Right renal cortex interstitium (tissue), 3 donors: Measurements from ENCODE around the gene TENM3. TPM values are rescaled to one million over a fixed set of nuclear protein-coding genes. Genes with fewer than 3 reads are reported as not detected.

Source experiments
- DNase-seq, 3 donors: peaks; one replicate each; pipeline ENCODE4 v3.0.0-alpha.2; 2013; ENCODE audit warnings: low read depth in 3 of 3, low spot score in 2 of 3
- polyA plus RNA-seq, 3 donors: library from polyadenylated mRNA; unstranded; fragments of 120-200 nt; gene quantifications; one replicate each; pipeline ENCODE4 v1.2.1, GENCODE V29; 2013; ENCODE audit not compliant: insufficient read length in 3 of 3

The TENM3 gene
- polyA plus RNA-seq, 3 donors: 16.0 to 18.1 (median 17.7) TPM

GRCh38 chr4:182749667-182750167 lies 506.5 kb downstream of the TENM3 start:
- no peak for DNase-seq

DNA sequence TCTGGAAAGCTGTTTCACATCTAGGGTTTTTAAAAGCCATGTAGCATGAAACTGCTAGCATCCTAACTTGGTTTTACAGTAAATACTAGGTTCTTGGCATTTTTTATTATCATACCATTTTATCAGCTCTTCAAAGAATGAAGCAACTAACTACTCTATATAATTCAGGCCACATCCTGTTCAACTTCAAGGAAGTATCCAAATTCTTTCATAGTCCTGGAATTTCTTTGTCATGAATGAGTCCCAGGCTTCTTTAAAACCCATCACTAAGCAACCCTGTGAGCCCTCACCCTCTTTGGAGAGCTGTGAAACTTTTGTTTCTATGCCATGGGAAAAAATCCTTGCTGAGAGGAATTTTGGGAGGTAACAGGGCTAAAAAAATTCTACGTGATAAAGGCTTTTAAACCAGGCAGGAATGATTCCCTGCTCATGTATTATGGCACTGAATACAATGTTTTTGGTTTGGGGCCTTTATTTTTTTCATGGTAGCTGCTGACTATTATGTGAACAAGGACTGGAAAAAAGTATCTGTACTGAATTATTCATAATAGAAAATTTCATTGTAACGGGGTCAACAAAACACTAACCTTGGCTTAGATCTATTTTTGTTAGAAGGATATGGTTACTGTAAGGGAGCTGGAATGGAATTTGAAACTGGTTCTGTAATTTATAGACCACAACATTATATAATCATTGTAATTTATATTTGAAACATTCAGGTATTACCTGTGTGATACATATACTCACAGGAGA lies 509.1 kb downstream of the TENM3 start:
- DNase-seq: no peak

DNA sequence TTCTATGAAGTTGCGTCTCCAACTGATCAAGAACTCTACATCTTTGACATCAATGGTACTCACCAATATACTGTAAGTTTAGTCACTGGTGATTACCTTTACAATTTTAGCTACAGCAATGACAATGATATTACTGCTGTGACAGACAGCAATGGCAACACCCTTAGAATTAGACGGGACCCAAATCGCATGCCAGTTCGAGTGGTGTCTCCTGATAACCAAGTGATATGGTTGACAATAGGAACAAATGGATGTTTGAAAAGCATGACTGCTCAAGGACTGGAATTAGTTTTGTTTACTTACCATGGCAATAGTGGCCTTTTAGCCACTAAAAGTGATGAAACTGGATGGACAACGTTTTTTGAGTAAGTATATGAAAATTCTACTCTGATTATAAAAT lies 511.7 kb downstream of the TENM3 start:
- no peak for DNase-seq

GRCh38 chr4:182756161-182756690 lies 513.0 kb downstream of the TENM3 start:
- DNase-seq: no peak

- DNase-seq: no peak
These were observed 515.1 kb downstream of the TENM3 start for GRCh38 chr4:182758273-182758672.

GRCh38 chr4:182760551-182761043 lies 517.4 kb downstream of the TENM3 start:
- DNase-seq: no peak

DNA sequence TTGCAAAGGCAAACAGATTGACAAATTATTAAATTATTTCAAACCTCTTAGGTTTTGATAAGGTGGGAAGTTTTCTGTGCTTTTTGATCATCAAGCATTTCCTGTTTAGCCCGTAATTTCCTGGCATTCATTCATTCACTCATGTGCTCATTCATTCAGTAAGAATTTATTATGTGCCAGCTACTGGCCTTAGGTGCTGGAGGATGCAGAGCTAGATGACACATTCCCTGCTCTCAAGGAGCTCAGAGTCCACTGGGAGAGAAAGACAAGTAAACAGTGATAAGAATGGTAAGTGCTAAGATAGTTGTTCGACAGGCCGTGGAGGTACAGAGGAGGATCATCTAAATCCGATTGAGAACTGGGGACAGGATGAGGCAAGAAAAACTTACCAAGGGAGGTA lies 520.9 kb downstream of the TENM3 start:
- DNase-seq: no peak

GRCh38 chr4:182764642-182765041 lies 521.4 kb downstream of the TENM3 start:
- no peak for DNase-seq

DNA sequence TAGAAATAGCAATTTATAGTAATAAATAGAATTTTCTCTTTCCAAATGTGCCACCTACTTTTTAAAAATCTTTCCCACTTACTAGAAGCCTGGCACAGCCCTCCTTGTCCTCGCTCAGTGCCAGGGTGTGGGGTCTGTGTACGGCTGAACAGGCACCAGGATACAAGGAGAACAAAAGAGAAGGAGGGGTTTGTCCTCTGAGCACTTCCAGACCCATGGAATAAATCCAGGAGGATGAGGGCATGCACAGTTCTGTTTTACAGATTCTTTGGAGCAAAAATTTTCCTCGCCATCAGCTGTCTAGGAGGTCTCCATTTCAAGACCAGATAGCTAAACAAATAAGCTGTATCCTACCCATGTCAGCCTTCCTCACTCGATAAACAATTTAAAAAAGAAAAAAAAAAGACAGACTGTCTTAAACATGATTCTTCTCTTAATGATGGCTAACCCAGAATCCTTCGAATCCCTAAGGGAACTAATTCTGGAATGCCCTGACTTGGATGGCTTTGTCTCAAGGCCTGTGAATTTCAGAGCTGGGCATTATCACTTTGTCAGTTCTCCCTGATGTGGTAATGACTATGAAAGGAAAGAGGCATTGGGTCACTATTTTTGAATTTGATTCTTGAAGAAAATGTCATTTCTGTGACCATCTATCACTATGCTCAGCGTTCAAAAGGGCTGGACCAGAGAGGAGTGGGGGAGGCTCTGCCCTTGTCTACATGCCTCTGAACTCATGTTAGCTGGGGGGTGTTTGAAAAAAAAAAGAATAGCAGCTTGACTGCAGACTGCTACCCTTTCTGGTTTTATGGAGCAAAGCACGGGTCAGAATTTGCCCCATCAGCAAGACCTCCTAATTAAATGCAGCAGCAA lies 523.0 kb downstream of the TENM3 start:
- DNase-seq: no peak

- DNase-seq: no peak
These were observed 523.7 kb downstream of the TENM3 start for GRCh38 chr4:182766857-182767250.

GRCh38 chr4:182768838-182769237 lies 525.6 kb downstream of the TENM3 start:
- no peak for DNase-seq

DNA sequence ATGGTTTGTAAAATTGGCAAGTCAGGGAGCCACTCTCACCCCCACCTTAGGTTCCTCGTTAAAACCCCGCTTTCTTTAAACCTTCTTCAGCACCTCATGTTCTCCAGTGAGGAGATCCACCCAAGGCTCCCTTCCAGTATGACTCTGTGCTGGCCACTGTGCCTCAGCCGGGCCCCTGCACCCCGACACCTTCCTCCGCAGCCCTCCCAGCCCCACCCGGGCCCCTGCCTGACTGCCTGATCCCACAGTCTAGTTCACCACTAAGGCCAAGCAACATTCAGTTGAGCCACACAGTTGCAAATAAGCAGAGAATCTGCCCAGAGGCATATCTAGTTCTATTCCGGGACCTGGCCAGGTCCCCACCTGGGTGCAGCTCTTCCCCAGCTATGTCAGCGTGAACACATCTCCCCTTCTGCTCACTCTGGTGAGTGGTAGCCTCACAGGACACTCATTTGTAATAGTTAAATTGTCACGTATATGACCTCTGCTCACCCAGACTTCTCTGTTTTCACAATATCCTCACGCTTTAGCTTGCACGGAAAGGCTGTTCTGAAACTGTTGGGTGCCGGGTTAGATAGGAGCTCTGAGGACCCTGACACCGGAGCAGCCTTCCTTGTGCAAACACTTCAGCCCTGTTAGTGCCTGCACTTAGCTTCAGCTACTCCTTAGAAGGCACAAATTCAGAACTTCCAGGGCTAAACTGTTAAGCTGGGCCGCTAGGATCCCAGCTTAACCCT lies 527.2 kb downstream of the TENM3 start:
- DNase-seq: no peak

GRCh38 chr4:182770996-182771514 lies 527.9 kb downstream of the TENM3 start:
- DNase-seq: no peak

DNA sequence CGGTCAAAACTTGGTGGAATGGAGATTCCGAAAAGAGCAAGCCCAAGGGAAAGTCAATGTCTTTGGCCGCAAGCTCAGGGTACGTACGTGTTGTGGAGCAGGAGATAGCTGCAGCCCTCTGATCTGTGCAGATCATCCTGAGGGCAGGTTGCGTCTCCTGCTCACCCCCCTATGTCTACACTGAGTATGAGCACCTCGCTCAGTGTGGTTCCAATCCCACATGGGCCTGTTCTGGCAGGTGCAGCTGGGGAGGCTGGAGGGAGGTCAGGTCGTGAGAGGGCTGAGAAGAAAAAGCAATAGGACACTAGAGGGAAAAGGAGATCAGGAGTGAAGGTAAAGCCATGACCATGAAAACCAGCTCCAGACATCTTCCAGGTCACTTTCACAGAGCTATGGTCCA lies 531.9 kb downstream of the TENM3 start:
- no peak for DNase-seq

DNA sequence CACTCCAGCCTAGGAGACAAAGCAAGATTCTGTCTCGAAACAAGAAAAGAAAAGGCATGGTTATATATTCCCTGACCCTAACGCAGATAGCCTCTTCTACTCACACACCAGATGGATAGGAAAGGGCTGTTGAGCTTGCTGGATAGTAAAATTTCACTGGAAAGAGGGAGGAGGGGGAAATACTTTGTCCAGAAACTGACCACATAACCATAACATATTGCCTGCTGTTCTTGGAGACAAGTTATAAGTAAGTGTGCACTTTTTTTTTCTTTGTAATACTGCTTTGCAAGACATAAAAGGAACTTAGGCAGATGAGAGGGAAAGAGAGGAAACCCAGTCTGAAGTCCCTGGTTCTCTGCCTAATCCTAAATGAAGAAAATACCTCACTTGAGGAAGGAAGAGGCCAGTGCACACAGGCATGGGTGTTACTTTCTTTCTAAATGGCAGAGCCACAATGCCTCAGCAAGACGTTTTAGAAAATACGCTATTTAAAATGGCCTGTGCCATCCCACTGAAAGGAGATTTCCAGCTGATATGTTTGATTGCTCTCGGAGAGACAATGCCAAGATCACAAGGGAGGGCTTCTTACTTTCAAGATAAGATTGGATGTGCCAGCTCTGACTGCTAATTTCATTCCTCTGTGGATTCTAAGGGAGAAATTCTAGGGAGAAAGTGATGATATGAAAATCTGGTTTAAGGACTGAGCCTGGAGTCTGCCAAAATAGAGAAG lies 533.3 kb downstream of the TENM3 start:
- DNase-seq: no peak

DNA sequence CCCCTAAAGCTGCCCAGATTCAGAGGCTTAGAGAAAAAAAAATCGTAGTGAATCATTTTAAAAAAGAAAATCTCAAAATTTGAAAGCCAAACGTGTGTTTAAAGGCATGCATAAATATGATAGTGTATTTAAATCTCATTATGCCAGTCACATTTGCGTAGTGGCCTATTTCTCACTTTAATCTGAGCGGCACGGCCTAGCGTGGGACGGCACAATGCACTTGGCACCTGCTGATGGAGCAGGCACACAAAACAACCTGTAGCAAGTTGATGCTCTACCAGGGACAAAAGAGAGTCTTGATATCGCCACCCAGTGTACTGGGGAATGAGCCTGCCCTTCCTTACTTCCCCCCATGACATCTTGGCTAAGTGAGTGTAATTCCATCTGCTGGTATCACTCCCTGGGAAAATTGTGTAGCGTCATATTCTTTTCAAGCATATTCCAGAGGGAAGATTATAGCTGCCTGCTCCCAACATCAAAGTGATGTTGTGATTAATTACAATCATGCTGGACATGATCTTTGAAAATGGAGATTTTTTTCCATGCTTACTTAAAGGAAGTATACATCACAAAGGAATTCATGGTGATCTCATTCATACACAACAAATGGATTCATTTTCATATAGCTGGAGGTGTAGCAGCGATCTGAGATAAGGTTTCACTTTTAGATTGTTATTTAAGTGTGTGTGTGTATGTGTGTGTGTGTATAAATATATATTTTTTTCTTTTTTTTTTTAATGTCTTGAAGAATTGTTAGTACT lies 535.2 kb downstream of the TENM3 start:
- no peak for DNase-seq

DNA sequence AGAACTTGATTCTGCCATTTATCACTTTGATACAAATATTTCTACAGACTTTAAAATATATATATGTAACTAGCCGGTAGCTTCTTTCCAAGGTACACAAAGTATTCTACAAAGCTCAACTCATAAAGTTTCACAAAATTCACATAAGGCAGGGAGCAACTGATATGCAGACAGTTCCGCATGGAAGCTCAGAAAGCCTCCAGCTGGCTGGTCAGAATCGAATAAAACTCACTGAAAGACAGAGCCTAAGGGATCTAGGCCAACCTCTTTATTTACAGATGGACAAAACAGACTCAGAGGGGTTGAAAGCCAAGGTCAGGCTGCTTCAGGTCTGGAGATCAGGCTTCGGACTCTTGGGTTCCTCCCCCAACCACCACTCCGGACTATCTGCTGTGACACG lies 543.8 kb downstream of the TENM3 start:
- DNase-seq: no peak

DNA sequence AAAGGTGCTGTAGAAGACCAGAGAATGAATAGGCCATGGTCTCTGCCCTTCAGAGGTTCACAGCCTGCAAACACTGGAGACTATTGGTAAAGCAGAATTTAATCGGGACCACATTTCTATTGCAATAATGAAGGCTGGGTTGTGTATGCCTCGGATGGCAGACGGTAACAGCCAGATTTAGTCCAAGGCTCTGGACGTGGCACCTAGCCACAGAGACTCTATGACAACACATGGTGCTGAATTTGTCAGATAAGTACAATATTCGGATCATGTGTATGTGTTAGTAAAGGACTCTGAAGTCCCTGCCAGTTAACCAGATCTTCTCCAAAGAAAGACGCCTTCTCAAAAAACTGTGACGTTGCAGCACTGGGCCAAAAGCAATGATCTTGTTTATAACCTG lies 545.0 kb downstream of the TENM3 start:
- no peak for DNase-seq

GRCh38 chr4:182789529-182789928 lies 546.3 kb downstream of the TENM3 start:
- DNase-seq: no peak
